Activated B cell treated with CpG ODN at 0.5 μM for 24 hours (primary cell): ENCODE results near the gene REC114. TPM values are rescaled to one million over a fixed set of nuclear protein-coding genes. Genes with fewer than 3 reads are reported as not detected.

Experiments used
- ATAC-seq: fragments of 200-7000 bp; cut with Tn5 transposase; one replicate; pipeline ENCODE4 v1.10.0; 2021; ENCODE audit warnings: low read depth, mild to moderate bottlenecking, moderate library complexity
- CTCF ChIA-PET: fragments of 350-600 bp; sonication (Branson Sonifier 250); formaldehyde crosslinking; loops from one replicate; lab custom pipeline; 2021; ENCODE audit warnings: antibody characterized with exemption; lab: Charles Lee
- POLR2A ChIA-PET: fragments of 350-600 bp; sonication (Branson Sonifier 250); formaldehyde crosslinking; loops from one replicate; lab custom pipeline; 2021; ENCODE audit warnings: antibody characterized with exemption; lab: Charles Lee
- DNase-seq: peaks from one replicate; pipeline ENCODE4 v3.0.0; 2022
- H3K27ac Mint-ChIP-seq: one replicate; pipeline ENCODE4 v1.8.0; 2020; ENCODE audit warnings: mixed read lengths
- H3K27me3 Mint-ChIP-seq: one replicate; pipeline ENCODE4 v1.8.0; 2021; ENCODE audit warnings: mixed read lengths
- H3K36me3 Mint-ChIP-seq: one replicate; pipeline ENCODE4 v1.8.0; 2021; ENCODE audit warnings: low read depth, mixed read lengths
- H3K4me1 Mint-ChIP-seq: one replicate; pipeline ENCODE4 v1.8.0; 2021; ENCODE audit warnings: mixed read lengths
- H3K4me3 Mint-ChIP-seq: one replicate; pipeline ENCODE4 v1.8.0; 2020; ENCODE audit warnings: mild to moderate bottlenecking, mixed read lengths
- H3K9me3 Mint-ChIP-seq: one replicate; pipeline ENCODE4 v1.8.0; 2020; ENCODE audit warnings: mixed read lengths
- CTCF ChIP-seq: fragments of 200-600 bp; IDR thresholded peaks from one replicate; pipeline ENCODE4 v1.8.0; 2022; ENCODE audit warnings: antibody characterized with exemption, mild to moderate bottlenecking
- intact Hi-C: fragments of 100-400 bp; cut with micrococcal nuclease; formaldehyde crosslinking; loops from one replicate; pipeline ENCODE4 v1.15.1; 2024
- total RNA-seq: library from RNA; stranded (reverse); gene quantifications from 2 replicates; pipeline ENCODE4 v1.2.3, GENCODE V29; 2022

The REC114 gene
- total RNA-seq, 1 donor from 2014 or later: not detected

GRCh38 chr15:73522011-73522410, 79.0 kb downstream of the REC114 start:
- Mint-ChIP-seq H3K9me3 (no peaks in the 10 kb centered on the region), H3K4me1 (no peaks in the 10 kb centered on the region), H3K4me3 (no peak overlapping the region), H3K36me3 (no peaks in the 10 kb centered on the region), H3K27me3 (peaks cover 11% of the 10 kb centered on the region), H3K27ac (no peak overlapping the region)
- intact Hi-C loops: no loop called here
- ChIA-PET POLR2A (no interaction called here), CTCF (no interaction called here)
- TF ChIP-seq CTCF: no peak
- DNase-seq (no peak), ATAC-seq (no peak)

- H3K4me3 Mint-ChIP-seq: no peak overlapping the region
- H3K4me1 Mint-ChIP-seq: no peaks in the 10 kb centered on the region
- no peaks in the 10 kb centered on the region for H3K9me3 Mint-ChIP-seq
- peaks cover 7% of the 10 kb centered on the region for H3K27me3 Mint-ChIP-seq
- CTCF ChIA-PET: no interaction called here
- no peak overlapping the region for H3K27ac Mint-ChIP-seq
- intact Hi-C loops: no loop called here
- POLR2A ChIA-PET: no interaction called here
- no peaks in the 10 kb centered on the region for H3K36me3 Mint-ChIP-seq
- no peak for TF ChIP-seq CTCF
- ATAC-seq: no peak
- no peak for DNase-seq
These were observed 82.0 kb downstream of the REC114 start for GRCh38 chr15:73524919-73525318.

GRCh38 chr15:73527598-73527997, 84.6 kb downstream of the REC114 start:
- ATAC-seq (no peak), DNase-seq (no peak)
- Mint-ChIP-seq H3K9me3 (no peaks in the 10 kb centered on the region), H3K4me3 (no peak overlapping the region), H3K27me3 (peaks cover 7% of the 10 kb centered on the region), H3K36me3 (no peaks in the 10 kb centered on the region), H3K27ac (no peak overlapping the region), H3K4me1 (no peaks in the 10 kb centered on the region)
- POLR2A ChIA-PET: no interaction called here
- no peak for TF ChIP-seq CTCF
- CTCF ChIA-PET: no interaction called here
- intact Hi-C loops: no loop called here

- H3K36me3 Mint-ChIP-seq: no peaks in the 10 kb centered on the region
- H3K27me3 Mint-ChIP-seq: peaks cover 7% of the 10 kb centered on the region
- no peaks in the 10 kb centered on the region for H3K9me3 Mint-ChIP-seq
- intact Hi-C loops: no loop called here
- CTCF ChIA-PET: no interaction called here
- no peak overlapping the region for H3K27ac Mint-ChIP-seq
- DNase-seq (no peak), ATAC-seq (no peak)
- no peak overlapping the region for H3K4me3 Mint-ChIP-seq
- POLR2A ChIA-PET: no interaction called here
- H3K4me1 Mint-ChIP-seq: no peaks in the 10 kb centered on the region
- TF ChIP-seq CTCF: no peak
These were observed 87.7 kb downstream of the REC114 start for GRCh38 chr15:73530649-73531048.

GRCh38 chr15:73538123-73538522, 95.2 kb downstream of the REC114 start:
- ChIA-PET CTCF (no interaction called here), POLR2A (no interaction called here)
- H3K27me3 Mint-ChIP-seq: no peaks in the 10 kb centered on the region

More at GRCh38 chr15:73538123-73538522, 95.2 kb downstream of the REC114 start:
- intact Hi-C loops: no loop called here
- Mint-ChIP-seq H3K4me3 (no peak overlapping the region), H3K4me1 (no peaks in the 10 kb centered on the region), H3K27ac (no peak overlapping the region), H3K36me3 (no peaks in the 10 kb centered on the region), H3K9me3 (no peaks in the 10 kb centered on the region)
- TF ChIP-seq CTCF: no peak
- DNase-seq (no peak), ATAC-seq (no peak)
